Endothelial cell of hepatic sinusoid (primary cell): ENCODE results near the gene CHRNA4.

Experiments
- in situ Hi-C: cut with HindIII; loops from 2 replicates; pipeline ENCODE4 v1.10.0; 2017; ENCODE audit warnings: low sequenced_read_pairs

CHRNA4 gene

DNA sequence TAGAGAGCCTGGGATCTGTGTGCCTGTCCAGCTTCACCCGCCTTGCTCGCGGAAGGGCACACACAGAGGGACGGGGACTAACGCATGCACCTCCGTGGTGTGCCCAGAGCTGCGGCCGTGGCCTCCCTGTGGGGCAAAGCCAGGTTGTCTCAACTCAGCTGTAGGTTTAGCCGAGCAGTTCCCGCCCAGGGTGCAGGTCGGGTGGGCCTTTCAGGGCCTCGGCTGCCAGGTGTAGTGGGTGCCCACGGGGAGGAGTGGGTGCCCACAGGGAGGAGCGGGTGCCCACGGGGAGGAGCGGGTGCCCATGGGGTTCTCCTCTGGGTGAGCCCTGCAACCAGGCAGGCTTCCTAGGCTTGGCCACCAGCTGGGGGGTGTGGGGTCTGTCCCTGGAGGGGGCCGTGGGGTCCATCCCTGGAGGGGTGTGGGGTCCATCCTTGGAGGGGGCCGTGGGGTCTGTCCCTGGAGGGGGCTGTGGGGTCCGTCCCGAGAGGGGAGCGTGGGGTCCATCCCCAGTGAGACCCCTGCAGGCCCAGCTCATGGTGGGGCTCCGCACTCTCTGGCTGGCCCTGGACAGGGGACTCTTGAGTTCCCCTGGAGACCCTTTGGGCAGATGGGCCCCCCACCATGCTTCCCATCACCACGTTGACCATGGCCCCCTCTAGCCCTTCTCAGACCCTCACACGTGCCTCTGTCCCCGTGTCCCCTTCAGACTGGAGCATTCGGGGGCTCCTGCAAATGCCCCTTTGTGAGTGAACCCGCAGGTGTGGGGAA, 37.8 kb upstream of the CHRNA4 start:
- in situ Hi-C loops: loop anchor here (5.0 to 10.0 kb wide), 5 partner anchors 76 to 334 kb away; partner anchors contain the start of gene KCNQ2

DNA sequence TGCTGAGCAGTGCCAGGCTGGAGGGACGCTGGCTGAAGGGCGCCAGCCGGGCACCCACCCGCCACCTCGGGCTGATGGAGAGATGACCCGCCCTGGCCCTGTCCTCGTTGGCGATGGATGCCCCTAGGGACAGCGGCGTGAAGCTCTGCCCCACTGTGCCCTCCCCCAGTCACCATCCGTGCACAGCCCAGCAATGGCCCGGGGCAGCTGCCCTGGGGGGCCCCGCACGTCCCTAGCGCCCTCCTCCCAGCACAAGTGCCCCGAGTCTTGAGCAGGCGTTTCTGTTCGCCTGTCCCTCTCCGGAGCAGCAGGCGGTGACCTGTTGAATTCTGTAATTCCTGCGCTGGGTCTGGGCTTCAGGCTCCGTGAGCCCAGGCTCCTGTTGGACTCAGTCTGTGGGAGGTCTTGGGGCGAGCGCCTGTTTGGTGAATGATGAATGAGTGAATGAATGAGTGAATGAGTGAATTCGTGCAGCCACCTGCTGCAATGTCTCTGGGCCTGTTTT, 36.8 kb upstream of the CHRNA4 start:
- in situ Hi-C loops: loop anchor here (5.0 to 10.0 kb wide), 5 partner anchors 77 to 333 kb away; partner anchors contain the start of gene KCNQ2

DNA sequence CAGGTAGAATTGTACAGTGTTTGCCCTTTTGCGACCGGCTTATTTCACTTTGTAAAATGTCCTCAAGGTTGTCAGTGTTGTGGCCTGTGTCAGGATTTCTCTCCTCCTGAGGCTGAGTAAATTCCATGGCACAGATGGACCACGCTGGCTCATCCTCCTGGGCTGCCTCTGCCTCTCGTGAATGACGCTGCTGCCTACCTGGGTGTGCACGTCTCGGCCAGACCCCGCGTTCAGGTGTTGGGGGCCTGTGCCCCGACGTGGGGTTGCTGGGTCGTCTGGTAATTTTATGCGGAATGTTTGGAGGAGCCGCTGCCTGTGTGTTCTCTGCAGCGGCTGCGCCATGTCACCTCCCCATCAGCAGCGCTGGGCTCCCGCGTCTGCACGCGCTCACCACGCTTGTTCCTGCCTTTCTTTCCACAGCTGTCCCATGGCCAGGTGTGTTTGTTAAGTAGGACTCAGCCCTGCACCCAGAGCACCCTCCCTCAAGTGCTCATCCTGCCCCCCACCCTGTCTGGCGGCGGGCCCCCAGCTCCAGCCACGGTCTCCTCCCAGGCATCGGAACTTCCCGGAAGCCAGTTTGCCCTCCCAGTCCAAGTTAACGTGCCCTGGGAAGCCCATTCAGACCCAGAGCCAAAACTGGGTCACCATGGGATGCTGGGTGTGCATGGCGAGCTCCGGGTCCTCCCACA, 36.1 kb upstream of the CHRNA4 start:
- in situ Hi-C loops: loop anchor here (5.0 to 10.0 kb wide), 5 partner anchors 78 to 332 kb away; partner anchors contain the start of gene KCNQ2

GRCh38 chr20:63396300-63396699, 35.2 kb upstream of the CHRNA4 start:
- in situ Hi-C loops: loop anchor here (5.0 to 10.0 kb wide), 5 partner anchors 79 to 331 kb away; partner anchors contain the start of gene KCNQ2

- in situ Hi-C loops: loop anchor here (5.0 to 10.0 kb wide), 5 partner anchors 79 to 331 kb away; partner anchors contain the start of gene KCNQ2
Observed at GRCh38 chr20:63395723-63396122, 34.6 kb upstream of the CHRNA4 start.

GRCh38 chr20:63394920-63395455, 33.8 kb upstream of the CHRNA4 start:
- in situ Hi-C loops: loop anchor here (5.0 to 10.0 kb wide), 7 partner anchors 80 to 330 kb away; partner anchors contain the start of gene KCNQ2

- in situ Hi-C loops: loop anchor here (5.0 to 10.0 kb wide), 6 partner anchors 81 to 329 kb away; partner anchors contain the start of gene KCNQ2
Observed at GRCh38 chr20:63394069-63394919, 33.1 kb upstream of the CHRNA4 start.

DNA sequence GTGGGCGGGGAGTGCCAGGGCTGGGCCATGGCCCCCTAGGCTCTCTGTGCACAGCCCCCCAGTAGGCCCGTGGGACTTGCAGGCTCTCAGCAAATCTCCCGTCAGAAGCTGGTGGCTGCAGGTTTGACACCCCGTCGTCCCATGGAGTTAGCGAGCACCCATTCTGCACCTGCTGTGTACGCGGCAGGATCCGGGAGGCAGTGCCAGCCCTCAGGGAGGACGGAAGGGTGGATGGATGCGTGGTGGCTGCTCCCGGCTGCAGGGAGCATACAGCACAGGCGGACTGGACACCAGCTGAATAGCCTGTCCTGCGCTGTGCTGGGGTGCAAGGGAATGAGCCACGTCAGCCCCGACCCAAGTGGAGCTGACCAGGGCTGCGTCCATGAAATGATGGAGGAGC, 32.4 kb upstream of the CHRNA4 start:
- in situ Hi-C loops: loop anchor here (5.0 to 10.0 kb wide), 6 partner anchors 81 to 329 kb away; partner anchors contain the start of gene KCNQ2

GRCh38 chr20:63392465-63393365, 31.6 kb upstream of the CHRNA4 start:
- in situ Hi-C loops: loop anchor here (5.0 to 10.0 kb wide), 6 partner anchors 82 to 328 kb away; partner anchors contain the start of gene KCNQ2

GRCh38 chr20:63387917-63388316, 26.8 kb upstream of the CHRNA4 start:
- in situ Hi-C loops: no loop called here

GRCh38 chr20:63387393-63387792, 26.2 kb upstream of the CHRNA4 start:
- in situ Hi-C loops: no loop called here

- in situ Hi-C loops: no loop called here
Observed at GRCh38 chr20:63386491-63386890, 25.3 kb upstream of the CHRNA4 start.

DNA sequence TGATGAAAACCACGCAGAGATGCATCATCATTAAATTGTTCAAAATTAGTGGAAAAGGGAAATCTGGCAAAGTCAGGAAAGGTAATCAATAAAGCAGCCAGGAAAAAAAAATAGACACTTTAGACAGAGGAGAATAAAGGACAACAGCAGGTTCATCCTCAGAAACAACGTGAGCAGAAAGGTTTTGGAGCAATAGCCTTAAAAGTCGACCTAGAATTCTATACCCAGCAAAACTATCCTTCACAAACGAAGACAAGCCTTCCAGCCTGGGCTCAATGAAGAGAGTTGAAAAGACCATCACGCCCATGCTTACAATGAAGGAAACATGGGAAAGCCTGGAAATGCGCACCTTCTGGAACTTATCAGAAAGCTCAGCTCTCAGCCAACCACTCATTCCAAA, 24.7 kb upstream of the CHRNA4 start:
- in situ Hi-C loops: no loop called here

GRCh38 chr20:63384336-63384735, 23.2 kb upstream of the CHRNA4 start:
- in situ Hi-C loops: no loop called here

- in situ Hi-C loops: no loop called here
Observed at GRCh38 chr20:63383556-63383955, 22.4 kb upstream of the CHRNA4 start.

GRCh38 chr20:63382551-63383300, 21.6 kb upstream of the CHRNA4 start:
- in situ Hi-C loops: no loop called here

GRCh38 chr20:63381781-63382431, 20.8 kb upstream of the CHRNA4 start:
- in situ Hi-C loops: no loop called here

DNA sequence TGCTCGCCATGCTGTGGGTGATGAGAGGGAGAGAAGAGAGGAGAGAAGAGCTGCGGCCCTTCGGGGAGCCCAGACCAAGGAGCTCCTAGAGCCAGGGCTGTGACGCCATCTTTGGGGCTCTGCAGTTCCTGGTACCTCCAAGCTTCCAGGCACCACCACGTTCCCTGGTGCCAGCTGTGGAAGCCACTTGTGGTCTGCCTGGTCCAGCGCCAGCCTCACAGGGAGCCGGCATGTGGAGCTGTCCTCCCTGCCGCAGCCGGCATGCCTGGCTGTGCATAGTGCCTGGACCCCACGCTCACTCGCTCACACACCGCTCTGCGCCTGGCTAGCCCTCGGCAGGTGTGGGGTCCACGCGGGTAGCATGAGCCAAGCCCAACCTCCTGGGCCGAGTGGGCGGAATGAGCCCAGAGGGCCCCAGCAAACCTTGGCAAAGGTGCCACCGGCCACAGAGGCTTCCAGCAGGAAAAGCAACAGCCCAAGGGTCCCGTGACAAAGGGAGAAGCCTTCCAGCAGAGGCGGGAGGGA, 19.3 kb upstream of the CHRNA4 start:
- in situ Hi-C loops: no loop called here
